NCI-H2196 (cell line): ENCODE data around the gene INHA.
A peak's percentile ranks its signal among the peaks of the same experiment; 100 is the strongest.

ENCODE experiments used
- DNase-seq: peaks from one replicate; lab custom pipeline; 2025; ENCODE audit not compliant: unreplicated experiment; lab: John Stamatoyannopoulos, UW

The INHA gene

DNA sequence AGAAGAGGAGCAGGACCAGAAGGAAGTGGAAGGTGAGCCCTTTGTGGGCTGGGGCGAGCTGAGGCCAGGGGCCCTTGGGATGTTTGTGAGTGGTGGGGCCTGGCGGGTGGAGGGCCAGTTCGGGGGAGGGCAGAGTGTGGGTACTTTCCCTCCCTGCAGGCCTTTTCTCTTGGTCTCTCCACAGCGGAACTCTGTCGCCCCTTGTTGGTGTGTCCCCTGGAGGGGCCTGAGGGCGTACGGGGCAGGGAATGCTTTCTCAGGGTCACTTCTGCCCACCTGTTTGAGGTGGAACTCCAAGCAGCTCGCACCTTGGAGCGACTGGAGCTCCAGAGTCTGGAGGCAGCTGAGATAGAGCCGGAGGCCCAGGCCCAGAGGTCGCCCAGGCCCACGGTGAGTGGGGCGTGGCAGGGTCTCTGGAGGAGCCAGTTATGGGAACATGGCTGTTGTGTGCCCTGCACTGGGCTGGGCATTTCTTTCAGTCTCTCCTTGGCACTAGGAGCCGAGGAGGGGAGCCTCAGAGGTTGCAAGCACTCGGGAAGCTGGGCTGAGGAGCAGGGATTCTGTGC, 36.4 kb downstream of the INHA start:
- no peak for DNase-seq

DNA sequence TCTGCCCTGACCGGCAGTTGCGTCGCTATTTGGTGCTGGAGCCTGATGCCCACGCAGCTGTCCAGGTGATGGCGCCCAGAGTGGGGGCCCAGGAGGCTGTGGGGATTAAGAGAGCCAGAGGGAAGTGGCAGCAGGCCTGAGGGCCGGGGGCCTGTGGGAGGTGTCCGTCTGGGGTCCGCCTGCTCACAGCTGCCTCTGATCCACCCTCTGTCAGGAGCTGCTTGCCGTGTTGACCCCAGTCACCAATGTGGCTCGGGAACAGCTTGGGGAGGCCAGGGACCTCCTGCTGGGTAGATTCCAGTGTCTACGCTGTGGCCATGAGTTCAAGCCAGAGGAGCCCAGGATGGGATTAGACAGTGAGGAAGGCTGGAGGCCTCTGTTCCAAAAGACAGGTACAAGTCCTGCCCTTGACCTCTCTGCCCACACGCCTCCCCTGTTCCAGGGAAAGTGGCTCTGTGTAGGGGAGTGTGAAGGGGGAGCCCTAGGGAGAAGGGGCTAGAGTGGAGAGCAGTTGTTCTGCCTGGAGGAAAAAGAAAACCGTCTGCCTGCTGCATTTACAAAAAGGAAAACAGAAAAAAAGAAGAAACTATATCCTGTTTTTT, 37.1 kb downstream of the INHA start:
- no peak for DNase-seq

DNA sequence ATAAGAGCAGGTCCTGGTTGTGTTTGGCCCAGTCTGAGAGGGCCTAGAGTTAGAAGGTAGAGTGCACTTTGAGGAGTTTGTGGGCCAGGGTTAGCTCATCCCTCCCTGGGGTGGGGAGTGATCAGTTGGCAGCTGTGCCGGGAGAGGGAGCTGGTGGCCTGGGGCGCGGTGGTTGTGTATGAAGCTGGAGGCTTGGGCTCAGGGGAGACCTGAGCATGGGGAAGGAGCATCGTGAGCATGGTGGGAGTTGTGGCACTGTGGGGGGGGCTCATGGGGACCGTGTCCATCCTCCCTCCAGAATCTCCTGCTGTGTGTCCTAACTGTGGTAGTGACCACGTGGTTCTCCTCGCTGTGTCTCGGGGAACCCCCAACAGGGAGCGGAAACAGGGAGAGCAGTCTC, 39.2 kb downstream of the INHA start:
- DNase-seq, result no peak

DNA sequence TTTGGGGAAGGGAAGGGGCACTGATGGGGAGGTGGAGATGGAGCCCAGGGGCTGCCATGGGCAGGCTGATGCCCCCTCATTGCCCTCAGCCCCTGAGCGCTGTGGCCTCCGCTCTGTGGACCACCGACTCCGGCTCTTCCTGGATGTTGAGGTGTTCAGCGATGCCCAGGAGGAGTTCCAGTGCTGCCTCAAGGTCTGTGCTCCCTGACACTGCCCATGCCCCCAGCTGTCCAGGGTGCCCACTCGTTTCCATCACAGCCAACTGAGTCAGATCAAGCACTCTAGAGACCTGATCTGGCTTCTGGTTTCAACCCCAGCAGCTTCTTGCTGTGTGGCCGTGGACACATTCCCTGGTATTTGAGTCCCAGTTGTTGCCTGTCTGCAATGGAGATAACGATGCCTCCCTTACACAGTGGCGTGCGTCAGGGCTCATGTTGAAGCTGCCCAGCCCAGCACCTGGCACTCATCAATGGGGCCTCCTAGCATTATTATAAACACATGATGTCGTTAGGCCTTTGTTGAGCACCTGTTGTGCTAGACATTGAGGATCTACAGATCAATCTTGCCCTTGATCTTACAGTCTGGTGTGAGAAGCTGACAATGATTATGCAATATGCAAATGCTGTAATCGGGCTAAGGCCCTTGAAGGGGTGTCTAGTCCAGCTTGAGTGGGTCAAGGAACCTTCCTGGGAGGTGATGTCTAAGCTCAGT, 39.9 kb downstream of the INHA start:
- peak; percentile 31 for DNase-seq

DNA sequence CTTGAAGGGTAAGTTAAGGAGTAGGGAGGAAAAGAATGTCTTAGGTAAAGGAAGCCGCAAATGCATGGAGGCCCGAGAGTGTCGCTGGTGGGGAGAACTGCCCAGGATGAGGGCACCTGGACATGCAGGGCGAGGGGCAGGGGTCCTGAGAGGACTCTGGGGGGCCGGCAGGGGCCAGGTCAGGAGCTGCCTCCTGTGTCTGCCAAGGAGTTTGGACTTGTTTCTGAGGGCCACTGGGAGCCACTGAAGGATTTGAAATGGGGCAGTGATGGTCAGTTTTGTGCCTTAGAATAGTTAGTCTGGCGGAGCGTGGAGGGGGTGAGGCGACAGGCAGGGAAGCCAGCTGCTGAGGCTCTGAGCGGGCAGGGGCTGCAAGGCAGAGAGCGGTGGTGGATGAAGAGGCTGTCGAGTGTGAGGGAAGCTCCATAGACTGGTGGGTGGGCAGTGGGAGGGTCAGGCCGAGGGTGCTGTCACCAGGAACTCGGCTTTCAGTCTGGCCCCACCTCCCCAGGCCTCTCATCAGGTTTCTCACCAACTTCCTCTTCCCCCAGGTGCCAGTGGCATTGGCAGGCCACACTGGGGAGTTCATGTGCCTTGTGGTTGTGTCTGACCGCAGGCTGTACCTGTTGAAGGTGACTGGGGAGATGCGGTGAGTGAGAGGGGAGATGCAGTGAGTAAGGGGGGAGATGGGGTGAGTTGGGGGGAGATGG, 40.6 kb downstream of the INHA start:
- DNase-seq, result no peak

DNA sequence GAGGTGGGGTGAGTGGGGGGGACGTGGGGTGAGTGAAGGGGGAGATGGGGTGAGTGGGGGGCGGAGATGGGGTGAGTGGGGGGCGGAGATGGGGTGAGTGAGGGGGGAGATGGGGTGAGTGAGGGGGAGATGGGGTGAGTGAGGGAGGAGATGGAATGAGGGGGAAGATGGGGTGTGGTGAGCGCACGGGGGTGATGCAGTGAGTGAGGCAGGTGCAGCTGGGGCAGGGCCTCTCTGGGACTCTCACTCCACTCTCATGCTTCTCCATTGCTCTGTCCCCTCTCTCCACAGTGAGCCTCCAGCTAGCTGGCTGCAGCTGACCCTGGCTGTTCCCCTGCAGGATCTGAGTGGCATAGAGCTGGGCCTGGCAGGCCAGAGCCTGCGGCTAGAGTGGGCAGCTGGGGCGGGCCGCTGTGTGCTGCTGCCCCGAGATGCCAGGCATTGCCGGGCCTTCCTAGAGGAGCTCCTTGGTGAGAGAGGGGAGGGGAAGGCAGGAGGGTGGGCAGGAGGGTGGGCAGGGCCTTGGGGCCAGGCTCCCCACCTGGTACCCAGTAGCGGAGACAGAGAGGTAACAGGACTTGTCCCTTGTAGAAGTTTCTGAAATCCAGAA, 41.5 kb downstream of the INHA start:
- no peak for DNase-seq

DNA sequence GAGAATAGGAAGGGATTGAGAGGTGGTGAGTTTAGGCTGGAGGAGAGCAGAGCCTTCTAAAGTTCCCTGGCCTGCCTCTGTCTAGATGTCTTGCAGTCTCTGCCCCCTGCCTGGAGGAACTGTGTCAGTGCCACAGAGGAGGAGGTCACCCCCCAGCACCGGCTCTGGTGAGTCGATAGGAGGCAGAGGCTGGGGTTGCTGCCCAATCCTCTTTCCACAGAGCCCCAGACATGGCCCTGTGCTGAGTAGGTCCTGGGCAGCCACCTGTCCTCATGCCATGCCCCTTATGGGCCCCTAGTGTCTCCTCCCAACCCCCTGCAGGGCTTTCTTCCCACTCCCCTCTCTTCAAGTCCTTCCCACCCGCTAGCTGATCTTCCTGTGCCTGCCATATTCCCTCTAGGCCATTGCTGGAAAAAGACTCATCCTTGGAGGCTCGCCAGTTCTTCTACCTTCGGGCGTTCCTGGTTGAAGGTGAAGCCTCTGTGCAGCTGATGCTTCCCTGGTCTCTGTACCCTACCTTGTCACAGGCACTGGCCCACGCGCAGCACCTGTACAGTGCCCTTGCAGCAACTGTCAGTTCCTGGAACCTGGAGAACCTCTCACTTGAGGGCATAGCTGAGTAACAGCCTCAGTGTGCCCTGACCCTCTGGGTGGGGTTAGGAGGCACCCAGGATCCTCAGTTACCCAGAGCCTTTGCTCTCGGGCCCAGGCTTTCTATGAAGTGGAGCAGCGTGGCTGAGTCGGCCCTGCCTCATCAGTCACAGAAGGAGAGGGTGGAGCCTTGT, 42.2 kb downstream of the INHA start:
- DNase-seq, result no peak

DNA sequence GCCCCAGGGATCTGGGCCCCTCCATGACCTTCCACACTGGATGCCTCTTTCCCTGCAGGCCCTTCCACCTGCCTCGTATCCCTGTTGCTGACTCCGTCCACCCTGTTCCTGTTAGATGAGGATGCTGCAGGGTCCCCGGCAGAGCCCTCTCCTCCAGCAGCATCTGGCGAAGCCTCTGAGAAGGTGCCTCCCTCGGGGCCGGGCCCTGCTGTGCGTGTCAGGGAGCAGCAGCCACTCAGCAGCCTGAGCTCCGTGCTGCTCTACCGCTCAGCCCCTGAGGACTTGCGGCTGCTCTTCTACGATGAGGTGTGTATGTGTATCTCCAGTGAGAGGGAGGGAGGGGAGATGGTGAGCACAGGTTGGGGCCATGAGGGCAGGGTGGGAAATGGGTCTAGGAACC, 42.9 kb downstream of the INHA start:
- DNase-seq, result no peak

DNA sequence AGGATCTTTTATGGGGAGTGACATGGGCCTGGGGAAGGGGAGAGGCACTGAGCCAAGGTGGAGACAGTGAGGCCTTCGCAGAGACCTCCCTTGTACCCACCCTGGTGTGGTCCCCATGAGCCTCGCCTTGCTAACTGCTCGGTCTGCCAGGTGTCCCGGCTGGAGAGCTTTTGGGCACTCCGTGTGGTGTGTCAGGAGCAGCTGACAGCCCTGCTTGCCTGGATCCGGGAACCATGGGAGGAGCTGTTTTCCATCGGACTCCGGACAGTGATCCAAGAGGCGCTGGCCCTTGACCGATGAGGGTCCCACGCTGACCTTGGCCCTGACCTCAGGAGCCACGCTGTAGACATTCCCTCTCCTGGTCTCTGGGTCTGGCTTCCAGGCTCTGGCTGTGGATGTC, 43.8 kb downstream of the INHA start:
- DNase-seq, result no peak

DNA sequence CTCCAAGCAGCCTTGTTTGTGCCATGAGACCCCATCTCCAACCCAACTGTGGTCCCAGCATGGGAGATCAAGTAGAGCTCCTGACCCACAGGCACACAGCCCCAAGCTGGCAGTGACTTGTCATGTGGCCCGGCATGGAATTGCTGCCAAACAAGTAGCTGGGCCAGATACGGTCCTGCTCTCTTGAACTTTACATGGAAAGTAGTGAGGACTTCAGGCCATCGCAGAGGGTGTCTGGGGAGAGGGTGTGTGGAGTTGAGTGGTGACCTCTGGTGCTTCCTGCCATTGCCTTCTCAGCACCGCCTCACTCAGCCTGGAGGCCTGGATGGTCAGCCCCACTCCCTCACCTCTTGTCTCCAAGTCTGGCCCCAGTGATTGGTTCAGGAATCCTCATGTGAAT, 44.4 kb downstream of the INHA start:
- no peak for DNase-seq

DNA sequence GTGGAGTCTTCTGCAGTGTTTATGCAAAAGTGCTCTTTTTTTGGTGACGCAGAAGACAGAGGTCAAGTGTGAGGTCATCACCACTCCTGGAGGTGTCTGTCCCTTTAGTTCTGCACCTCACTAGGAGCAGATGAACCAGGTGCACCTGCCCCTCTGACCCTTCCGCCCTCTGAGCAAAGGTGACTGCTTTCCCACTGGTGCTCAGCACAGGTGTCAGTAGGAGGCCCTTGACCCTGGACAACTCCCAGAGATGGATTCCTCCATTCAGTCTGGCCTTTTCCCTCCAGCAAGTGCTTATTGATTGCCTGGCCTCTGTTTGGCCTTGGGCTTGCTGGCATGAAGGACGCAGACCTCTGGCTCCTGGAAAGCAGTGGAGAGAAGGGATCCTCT, 46.6 kb downstream of the INHA start:
- DNase-seq, result no peak

DNA sequence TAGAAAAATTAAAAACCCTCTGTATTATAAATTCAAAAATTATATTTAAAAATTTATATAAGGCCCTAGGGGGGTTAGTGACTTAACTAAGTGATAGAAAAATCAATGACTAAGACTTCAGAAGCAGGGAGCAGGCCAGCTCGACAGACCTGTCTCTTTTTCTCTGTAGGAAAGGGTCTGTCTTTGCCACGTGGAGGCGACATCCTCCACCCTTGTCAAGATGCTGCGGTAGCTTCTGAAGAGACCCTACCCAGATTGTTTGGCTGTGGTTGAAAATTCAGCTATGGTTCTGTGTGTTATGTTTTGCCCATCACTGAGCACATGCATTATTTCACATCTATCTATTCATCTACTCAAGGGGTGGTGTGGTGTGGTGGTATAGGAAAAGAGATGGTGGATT, 47.1 kb downstream of the INHA start:
- DNase-seq, result no peak

DNA sequence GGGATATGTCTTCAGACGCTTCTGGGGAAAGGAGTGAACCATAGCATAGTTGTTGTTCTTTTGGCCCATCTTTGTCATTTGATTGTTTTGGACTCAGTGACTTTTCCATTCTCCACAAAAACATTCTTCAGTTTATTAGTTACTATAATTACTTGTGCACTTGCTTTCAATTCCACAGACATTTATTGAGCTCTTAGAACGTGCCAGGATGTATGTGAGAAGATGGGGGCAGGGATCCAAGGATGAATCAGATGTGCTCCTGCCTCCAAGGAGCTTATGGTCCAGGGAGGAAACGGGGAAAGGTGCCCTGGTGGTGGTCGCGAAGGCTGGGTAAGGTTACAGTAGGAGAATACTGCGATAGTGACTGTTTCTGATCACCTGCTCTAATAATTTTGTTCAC, 48.4 kb downstream of the INHA start:
- no peak for DNase-seq

DNA sequence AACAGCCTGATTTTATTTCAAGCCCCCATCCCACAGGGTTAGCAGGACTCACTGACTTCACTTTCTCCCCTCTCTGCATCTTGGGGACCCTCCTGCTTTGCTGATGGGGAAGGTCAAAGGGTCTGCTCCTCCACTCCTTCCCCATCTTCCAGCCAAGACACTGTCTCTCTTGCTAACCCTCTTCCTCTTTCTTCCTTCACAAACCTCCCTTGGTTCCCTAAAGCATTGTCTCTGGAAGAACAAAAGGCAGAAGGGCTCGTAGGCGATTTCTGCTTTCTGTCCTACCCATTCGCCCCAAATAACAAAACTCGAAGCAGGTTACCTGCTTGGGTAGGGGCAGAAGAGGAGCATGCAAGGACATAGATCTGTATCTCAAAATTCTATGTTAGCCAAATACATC, 49.8 kb downstream of the INHA start:
- DNase-seq, result no peak

DNA sequence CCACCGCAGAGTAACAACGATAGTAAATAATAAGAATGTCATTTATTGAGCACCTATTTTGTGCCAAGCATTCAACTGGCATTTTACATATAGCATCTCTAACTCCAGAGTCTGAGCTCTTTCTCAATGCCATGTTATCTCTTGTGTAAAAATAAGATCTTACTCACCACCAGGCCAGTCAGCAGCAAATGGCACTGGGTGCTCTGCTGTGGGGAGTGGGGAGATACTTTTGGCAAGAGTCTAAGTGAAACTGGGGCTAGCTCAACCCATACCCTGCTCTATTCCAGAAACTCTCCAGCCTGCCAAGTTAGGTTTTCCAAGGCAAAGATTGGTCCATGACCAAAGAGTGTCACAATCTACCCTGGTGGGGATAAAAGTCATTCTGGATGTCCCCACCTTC, 50.4 kb downstream of the INHA start:
- DNase-seq, result no peak

DNA sequence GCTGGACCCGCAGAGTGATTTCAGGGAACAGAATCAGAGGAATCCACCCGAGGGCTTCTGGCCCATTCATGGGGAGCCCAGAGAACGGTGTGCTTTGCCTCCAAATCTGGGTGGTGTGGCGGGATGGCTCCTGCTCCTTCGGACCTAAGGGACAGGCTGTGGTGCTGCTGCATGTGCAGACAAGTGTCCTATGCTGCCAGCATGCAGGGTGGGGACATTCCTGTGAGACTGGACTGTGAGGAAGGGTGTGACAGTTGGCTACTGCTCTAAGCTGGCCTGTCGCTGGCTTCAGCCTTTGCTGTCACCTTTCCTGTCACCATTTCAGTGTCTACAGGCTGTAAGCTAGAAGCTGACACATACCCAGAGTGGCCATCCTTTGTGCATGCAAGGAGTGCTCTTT, 52.5 kb downstream of the INHA start:
- no peak for DNase-seq

DNA sequence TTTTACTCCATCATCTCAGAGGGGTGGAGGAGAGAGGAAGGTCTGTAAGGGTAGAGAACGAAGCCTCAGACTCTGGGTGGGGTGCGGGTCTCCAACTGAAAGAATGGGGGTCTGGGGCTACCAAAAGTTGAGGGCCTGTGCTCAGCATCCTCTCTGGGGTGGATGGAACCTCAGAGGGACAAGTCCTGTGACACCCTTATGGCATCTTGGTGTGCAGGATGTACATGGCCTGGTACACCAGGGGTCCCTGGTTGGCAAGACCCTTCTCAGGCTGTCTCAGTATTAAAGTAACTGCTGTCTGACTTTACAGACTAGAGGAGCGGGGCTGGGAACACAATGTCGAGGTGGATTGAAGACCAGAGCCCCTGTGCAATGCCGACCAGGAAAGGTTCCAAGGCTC, 53.1 kb downstream of the INHA start:
- DNase-seq, result no peak
